HEK293T (cell line): ENCODE results near the gene METTL22.

Experiments
- ARNT ChIP-seq: fragments of 450-650 bp; IDR thresholded peaks from 2 replicates; pipeline ENCODE4 v1.6.1; 2017; ENCODE audit warnings: mild to moderate bottlenecking
- FOXK2 ChIP-seq: fragments of 450-650 bp; IDR thresholded peaks from 2 replicates; pipeline ENCODE4 v1.6.1; 2016; ENCODE audit warnings: mild to moderate bottlenecking
- FOXM1 ChIP-seq: fragments of 450-650 bp; IDR thresholded peaks from 2 replicates; pipeline ENCODE4 v1.6.1; 2017; ENCODE audit warnings: mild to moderate bottlenecking, borderline replicate concordance
- LEF1 ChIP-seq: fragments of 450-650 bp; IDR thresholded peaks from 2 replicates; pipeline ENCODE4 v1.6.1; 2017; ENCODE audit warnings: mild to moderate bottlenecking, borderline replicate concordance
- SUZ12 ChIP-seq: fragments of 450-650 bp; IDR thresholded peaks from 2 replicates; pipeline ENCODE4 v1.6.1; 2016; ENCODE audit warnings: mild to moderate bottlenecking

DNA sequence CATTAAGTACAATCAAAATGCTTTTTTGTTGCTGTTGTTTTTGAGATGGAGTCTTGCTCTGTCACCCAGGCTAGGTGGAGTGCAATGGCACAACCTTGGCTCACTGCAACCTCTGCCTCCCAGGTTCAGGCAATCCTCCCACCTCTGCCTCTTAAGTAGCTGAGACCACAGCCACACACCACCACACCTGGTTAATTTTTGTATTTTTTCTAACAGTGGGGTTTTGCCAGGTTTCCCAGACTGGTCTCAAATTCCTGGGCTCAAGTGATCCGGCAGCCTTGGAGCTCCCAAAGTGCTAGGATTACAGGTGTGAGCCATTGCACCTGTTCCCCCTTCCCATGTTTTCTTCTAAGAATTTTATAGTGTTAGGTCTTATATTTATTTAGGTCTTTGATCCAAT lies 48.0 kb downstream of the METTL22 start:
- TF ChIP-seq LEF1 (no peak), FOXK2 (no peak), FOXM1 (no peak), SUZ12 (no peak), ARNT (no peak)
